Erythroblast (primary cell): ENCODE results near the gene CEACAM16.

Experiments used
- GATA1 ChIP-seq: IDR thresholded peaks from 2 replicates; pipeline ENCODE4 v1.6.1; 2011; ENCODE audit warnings: low read depth, mild to moderate bottlenecking, control low read depth, low read length, moderate library complexity
- POLR2A ChIP-seq: IDR thresholded peaks from 2 replicates; pipeline ENCODE4 v1.6.1; 2011; ENCODE audit warnings: mild to moderate bottlenecking, low read length

- TF ChIP-seq POLR2A, result no peak
- no peak for TF ChIP-seq GATA1
These were observed 24.5 kb downstream of the CEACAM16 start for GRCh38 chr19:44723299-44723951.
